ENCODE measurements around the gene CSNK2B. TPM values are rescaled to one million over a fixed set of nuclear protein-coding genes. Genes with fewer than 3 reads are reported as not detected.
A peak's percentile ranks its signal among the peaks of the same experiment; 100 is the strongest.

Gene CSNK2B
- total RNA-seq, 1 experiment from 2014 or later, result 221 TPM

DNA sequence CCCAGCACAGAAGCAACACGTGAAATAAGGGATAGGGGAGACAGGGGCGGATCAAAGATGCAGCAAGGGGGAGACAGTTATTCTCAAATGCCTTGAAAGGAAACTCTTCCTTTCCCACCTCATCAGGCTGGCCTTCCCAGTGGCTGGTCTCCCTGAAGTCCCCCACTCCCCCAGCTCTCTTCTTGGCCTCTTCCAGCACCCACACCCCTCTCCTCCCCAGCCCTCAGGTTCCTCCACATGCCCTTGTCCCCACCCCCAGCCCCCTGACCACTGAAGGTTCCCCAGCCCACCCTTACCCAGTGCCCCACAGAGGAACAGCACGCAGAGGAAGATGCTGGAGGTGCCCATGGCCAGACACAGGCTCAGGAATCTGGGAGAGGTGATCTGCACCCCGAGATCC is 47.6 kb downstream of the CSNK2B start:
- DNase-seq, result no peak
- CTCF ChIA-PET, result interaction anchor here (1.0 to 1.7 kb wide), 4 partner anchors 16 to 93 kb away, joined by 3 to 6 read pairs (median 4); partner anchors contain the start of genes DDAH2 and LSM2
- no TSS peak for BruUV-seq (replicated peaks)
- H3K4me1 ChIP-seq, result peaks cover 38% of the 10 kb centered on the region
- Mint-ChIP-seq H3K9me3 (ENCODE audit: unreplicated experiment) (no peaks in the 10 kb centered on the region), H3K4me1 (ENCODE audit: low read depth, unreplicated experiment) (peaks cover 44% of the 10 kb centered on the region), H3K4me3 (ENCODE audit: unreplicated experiment) (peak overlapping the region; percentile 65), H3K36me3 (ENCODE audit: insufficient read depth, unreplicated experiment) (peaks cover 5% of the 10 kb centered on the region), H3K27me3 (ENCODE audit: insufficient read depth, unreplicated experiment) (no peaks in the 10 kb centered on the region), H3K27ac (ENCODE audit: unreplicated experiment) (peak overlapping the region; percentile 98)
- TF ChIP-seq, protein P1, sequence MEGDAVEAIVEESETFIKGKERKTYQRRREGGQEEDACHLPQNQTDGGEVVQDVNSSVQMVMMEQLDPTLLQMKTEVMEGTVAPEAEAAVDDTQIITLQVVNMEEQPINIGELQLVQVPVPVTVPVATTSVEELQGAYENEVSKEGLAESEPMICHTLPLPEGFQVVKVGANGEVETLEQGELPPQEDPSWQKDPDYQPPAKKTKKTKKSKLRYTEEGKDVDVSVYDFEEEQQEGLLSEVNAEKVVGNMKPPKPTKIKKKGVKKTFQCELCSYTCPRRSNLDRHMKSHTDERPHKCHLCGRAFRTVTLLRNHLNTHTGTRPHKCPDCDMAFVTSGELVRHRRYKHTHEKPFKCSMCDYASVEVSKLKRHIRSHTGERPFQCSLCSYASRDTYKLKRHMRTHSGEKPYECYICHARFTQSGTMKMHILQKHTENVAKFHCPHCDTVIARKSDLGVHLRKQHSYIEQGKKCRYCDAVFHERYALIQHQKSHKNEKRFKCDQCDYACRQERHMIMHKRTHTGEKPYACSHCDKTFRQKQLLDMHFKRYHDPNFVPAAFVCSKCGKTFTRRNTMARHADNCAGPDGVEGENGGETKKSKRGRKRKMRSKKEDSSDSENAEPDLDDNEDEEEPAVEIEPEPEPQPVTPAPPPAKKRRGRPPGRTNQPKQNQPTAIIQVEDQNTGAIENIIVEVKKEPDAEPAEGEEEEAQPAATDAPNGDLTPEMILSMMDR (IDR thresholded peaks at IDR 0.05; ENCODE audit: insufficient read depth in 1 of 2, low read depth in 1 of 2, low read length in 1 of 2, severe bottlenecking in 1 of 2, unreplicated experiment in 1 of 2), result no peak
- no peak overlapping the region for H3K4me3 ChIP-seq (ENCODE audit: low read depth, low read length)
- H3K36me3 ChIP-seq (ENCODE audit: control insufficient read depth, insufficient read depth, low read length), result no peaks in the 10 kb centered on the region
- POLR2A ChIA-PET, result interaction anchor here (0.9 to 1.9 kb wide), 3 partner anchors 10 to 149 kb away, joined by 5 to 11 read pairs (median 7); partner anchors contain the start of genes ABHD16A and NEU1
- intact Hi-C loops (cut with micrococcal nuclease; ENCODE audit: unreplicated experiment), result no loop called here
- no peaks in the 10 kb centered on the region for H3K9me3 ChIP-seq
- no peaks in the 10 kb centered on the region for H3K27me3 ChIP-seq (replicated peaks; ENCODE audit: control insufficient read depth, insufficient read depth, low read length)

DNA sequence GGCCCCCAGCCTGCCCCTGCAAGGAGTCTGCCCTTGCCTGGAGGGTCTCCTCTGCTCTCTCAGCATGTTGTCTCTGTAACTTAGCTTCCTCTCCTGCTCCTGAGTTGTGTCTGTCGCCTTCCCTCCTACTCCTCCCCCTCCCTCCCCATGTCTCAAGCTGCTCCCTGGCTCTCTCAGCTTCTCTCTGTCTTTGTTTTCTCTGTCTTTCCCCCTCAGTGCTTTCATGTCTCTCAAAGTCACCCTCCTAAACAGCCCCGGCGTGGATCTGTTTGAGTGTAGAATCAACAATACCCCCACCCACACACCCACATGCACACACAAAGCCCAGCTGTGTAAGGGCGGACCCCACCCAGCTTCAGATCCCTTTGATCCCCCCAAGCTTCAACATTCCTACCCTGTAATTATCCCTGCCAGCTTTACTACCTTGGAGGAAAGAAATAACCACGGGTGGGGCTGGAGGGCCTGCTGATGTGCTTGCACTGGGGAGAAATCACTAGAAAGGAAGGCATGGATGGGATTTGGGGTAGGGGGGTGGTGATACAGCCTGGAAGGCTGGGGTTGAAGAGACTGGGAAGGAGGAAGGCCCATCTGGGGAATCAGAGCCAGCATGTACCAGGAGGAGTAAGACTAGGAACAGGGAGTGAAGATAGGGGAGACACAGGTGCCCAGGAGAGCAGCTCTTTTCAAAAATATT is 48.3 kb downstream of the CSNK2B start:
- TF ChIP-seq, protein P1 (IDR thresholded peaks at IDR 0.05; ENCODE audit: insufficient read depth in 1 of 2, low read depth in 1 of 2, low read length in 1 of 2, severe bottlenecking in 1 of 2, unreplicated experiment in 1 of 2), result no peak
- Mint-ChIP-seq H3K4me1 (ENCODE audit: low read depth, unreplicated experiment) (peaks cover 50% of the 10 kb centered on the region), H3K9me3 (ENCODE audit: unreplicated experiment) (no peaks in the 10 kb centered on the region), H3K4me3 (ENCODE audit: unreplicated experiment) (peak overlapping the region; percentile 65), H3K36me3 (ENCODE audit: insufficient read depth, unreplicated experiment) (peaks cover 5% of the 10 kb centered on the region), H3K27ac (ENCODE audit: unreplicated experiment) (peak overlapping the region; percentile 98), H3K27me3 (ENCODE audit: insufficient read depth, unreplicated experiment) (no peaks in the 10 kb centered on the region)
- CTCF ChIA-PET, result interaction anchor here (0.7 to 1.7 kb wide), 5 partner anchors 15 to 93 kb away, joined by 3 to 6 read pairs (median 4); partner anchors contain the start of genes DDAH2 and LSM2
- intact Hi-C loops (cut with micrococcal nuclease; ENCODE audit: unreplicated experiment), result no loop called here
- Histone ChIP-seq H3K27me3 (replicated peaks; ENCODE audit: control insufficient read depth, insufficient read depth, low read length) (no peaks in the 10 kb centered on the region), H3K9me3 (no peaks in the 10 kb centered on the region), H3K4me3 (ENCODE audit: low read depth, low read length) (0 out of 2 replicates have a peak overlapping the region, but pooled peaks have one; percentile 5), H3K4me1 (peaks cover 44% of the 10 kb centered on the region), H3K36me3 (ENCODE audit: control insufficient read depth, insufficient read depth, low read length) (no peaks in the 10 kb centered on the region)
- POLR2A ChIA-PET, result interaction anchor here (0.8 to 1.9 kb wide), 6 partner anchors 11 to 149 kb away, joined by 3 to 11 read pairs (median 6); partner anchors contain the start of genes ABHD16A, CLIC1, HSPA1B and NEU1
- DNase-seq, result peak; percentile 52 to 77
- BruUV-seq (replicated peaks), result no TSS peak

DNA sequence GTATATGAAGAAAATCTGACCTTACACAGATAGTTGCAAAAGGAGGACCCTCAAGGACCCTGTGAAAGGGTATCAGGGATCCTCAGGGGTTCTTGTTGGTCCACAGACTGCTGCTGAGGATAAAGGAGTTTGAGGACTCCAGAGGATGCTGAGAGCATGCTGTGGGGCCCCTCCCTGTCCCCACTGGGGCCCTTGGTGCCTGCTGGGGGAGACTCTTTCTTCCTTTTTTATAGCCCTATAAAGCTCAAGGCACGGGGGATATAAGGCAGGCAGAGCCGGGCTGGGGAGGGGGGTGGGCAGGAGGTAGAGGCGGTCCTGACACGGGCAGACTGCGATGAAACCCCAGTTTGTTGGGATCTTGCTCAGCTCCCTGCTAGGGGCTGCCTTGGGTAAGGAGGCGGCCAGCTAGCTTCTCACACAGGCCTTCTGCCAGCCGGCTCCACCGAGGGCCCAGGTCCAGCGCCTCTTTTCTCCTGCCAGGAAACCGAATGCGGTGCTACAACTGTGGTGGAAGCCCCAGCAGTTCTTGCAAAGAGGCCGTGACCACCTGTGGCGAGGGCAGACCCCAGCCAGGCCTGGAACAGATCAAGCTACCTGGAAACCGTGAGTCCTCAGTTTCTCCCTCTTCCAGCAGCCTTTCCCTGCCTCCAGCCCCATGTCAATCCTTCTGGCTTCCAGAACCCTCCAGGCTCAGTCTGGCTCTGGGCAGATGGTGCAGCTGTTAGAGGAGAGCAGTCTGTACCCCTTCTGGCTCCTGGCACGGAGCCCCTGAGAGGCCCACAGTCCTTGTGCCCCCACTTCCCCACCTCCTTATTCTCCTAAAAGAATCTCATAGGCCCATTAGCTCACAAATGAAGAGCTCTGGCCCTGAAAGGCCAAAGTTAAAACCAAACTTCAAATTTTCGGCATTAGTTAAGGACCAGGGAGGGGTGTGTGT is 49.4 kb downstream of the CSNK2B start, which contains the start of gene LY6G6D:
Gene LY6G6D (plus strand): TSS at position 327 of the 937 bp plus-strand sequence. CDS start 8 bp downstream, at position 335.
- TF ChIP-seq, protein P1 (IDR thresholded peaks at IDR 0.05; ENCODE audit: insufficient read depth in 1 of 2, low read depth in 1 of 2, low read length in 1 of 2, severe bottlenecking in 1 of 2, unreplicated experiment in 1 of 2), result no peak
- peaks cover 62% of the 10 kb centered on the region for H3K4me1 Mint-ChIP-seq (ENCODE audit: low read depth, unreplicated experiment)
- Histone ChIP-seq H3K36me3 (ENCODE audit: control insufficient read depth, insufficient read depth, low read length) (no peaks in the 10 kb centered on the region), H3K27me3 (replicated peaks; ENCODE audit: control insufficient read depth, insufficient read depth, low read length) (no peaks in the 10 kb centered on the region), H3K9me3 (no peaks in the 10 kb centered on the region), H3K4me1 (peaks cover 56% of the 10 kb centered on the region), H3K4me3 (ENCODE audit: low read depth, low read length) (no peak within 1 kb of the TSS)
- H3K4me3 Mint-ChIP-seq (ENCODE audit: unreplicated experiment), result peak within 1 kb of the TSS; percentile 65
- intact Hi-C loops (cut with micrococcal nuclease; ENCODE audit: unreplicated experiment), result no loop called here
- peak within 1 kb of the TSS; percentile 98 for H3K27ac Mint-ChIP-seq (ENCODE audit: unreplicated experiment)
- CTCF ChIA-PET, result interaction anchor here (1.1 to 1.7 kb wide), 2 partner anchors 14 to 34 kb away, joined by 3 to 6 read pairs; partner anchors contain the start of genes DDAH2 and LY6G5C
- no peak for DNase-seq
- no peaks in the 10 kb centered on the region for H3K9me3 Mint-ChIP-seq (ENCODE audit: unreplicated experiment)
- BruUV-seq (replicated peaks), result no TSS peak
- POLR2A ChIA-PET, result interaction anchor here (1.5 to 1.7 kb wide), 2 partner anchors 23 to 147 kb away, joined by 6 to 7 read pairs; partner anchors contain the start of gene NEU1
- peaks cover 5% of the 10 kb centered on the region for H3K36me3 Mint-ChIP-seq (ENCODE audit: insufficient read depth, unreplicated experiment)
- H3K27me3 Mint-ChIP-seq (ENCODE audit: insufficient read depth, unreplicated experiment), result no peaks in the 10 kb centered on the region

Data from Caco-2 (cell line).